ENCODE data around the gene MIXL1.

- TF ChIP-seq, protein P1, sequence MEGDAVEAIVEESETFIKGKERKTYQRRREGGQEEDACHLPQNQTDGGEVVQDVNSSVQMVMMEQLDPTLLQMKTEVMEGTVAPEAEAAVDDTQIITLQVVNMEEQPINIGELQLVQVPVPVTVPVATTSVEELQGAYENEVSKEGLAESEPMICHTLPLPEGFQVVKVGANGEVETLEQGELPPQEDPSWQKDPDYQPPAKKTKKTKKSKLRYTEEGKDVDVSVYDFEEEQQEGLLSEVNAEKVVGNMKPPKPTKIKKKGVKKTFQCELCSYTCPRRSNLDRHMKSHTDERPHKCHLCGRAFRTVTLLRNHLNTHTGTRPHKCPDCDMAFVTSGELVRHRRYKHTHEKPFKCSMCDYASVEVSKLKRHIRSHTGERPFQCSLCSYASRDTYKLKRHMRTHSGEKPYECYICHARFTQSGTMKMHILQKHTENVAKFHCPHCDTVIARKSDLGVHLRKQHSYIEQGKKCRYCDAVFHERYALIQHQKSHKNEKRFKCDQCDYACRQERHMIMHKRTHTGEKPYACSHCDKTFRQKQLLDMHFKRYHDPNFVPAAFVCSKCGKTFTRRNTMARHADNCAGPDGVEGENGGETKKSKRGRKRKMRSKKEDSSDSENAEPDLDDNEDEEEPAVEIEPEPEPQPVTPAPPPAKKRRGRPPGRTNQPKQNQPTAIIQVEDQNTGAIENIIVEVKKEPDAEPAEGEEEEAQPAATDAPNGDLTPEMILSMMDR (conservative IDR thresholded peaks at IDR 0.05): no peak
- no peak for TF ChIP-seq ZFX (IDR thresholded peaks at IDR 0.05)
Measured at GRCh38 chr1:226216056-226216455, 7.4 kb upstream of the MIXL1 start.

Measured in C4-2B (cell line).